ENCODE measurements around the gene ARRB1.

The ARRB1 gene

DNA sequence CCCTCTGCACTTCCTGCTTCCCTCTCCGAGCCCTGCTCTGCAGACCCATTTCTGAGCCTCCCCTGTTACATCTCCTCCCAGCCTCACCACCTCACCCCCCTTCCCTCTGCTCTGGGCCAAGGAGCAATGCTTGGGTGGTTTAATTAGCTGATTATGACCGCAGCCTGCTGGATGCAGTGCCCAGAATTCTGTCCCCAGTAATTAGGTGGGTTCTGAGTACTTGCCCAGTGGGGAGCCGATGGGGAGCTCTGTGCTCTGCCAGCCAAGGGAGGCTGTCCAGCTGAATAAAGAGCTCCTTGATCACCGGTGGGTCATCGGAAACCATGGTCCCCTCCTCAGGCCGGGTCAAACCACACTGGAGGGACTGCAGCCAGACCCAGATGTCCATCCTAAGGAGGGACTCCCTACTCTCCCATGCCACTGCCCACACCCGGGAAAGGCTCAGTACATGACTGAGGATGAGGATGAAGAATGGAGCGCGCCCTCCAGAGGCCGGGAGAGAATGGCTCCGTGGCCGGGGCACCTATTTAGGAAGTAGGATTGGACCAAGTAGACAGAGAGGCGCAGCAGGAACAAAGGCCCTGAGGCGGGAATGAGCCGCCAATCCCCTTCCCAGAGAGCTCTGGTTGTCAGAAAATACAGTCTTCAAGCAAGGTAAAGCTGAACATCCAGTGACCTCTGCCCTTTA lies 9.1 kb downstream of the ARRB1 start:
- TF ChIP-seq, protein P1, sequence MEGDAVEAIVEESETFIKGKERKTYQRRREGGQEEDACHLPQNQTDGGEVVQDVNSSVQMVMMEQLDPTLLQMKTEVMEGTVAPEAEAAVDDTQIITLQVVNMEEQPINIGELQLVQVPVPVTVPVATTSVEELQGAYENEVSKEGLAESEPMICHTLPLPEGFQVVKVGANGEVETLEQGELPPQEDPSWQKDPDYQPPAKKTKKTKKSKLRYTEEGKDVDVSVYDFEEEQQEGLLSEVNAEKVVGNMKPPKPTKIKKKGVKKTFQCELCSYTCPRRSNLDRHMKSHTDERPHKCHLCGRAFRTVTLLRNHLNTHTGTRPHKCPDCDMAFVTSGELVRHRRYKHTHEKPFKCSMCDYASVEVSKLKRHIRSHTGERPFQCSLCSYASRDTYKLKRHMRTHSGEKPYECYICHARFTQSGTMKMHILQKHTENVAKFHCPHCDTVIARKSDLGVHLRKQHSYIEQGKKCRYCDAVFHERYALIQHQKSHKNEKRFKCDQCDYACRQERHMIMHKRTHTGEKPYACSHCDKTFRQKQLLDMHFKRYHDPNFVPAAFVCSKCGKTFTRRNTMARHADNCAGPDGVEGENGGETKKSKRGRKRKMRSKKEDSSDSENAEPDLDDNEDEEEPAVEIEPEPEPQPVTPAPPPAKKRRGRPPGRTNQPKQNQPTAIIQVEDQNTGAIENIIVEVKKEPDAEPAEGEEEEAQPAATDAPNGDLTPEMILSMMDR (IDR thresholded peaks at IDR 0.05; ENCODE audit: insufficient read depth, low read length, missing control alignments) = no peak
- POLR2A ChIA-PET = no interaction called here
- DNase-seq (ENCODE audit: low read depth, low spot score) = no peak
- H3K4me3 ChIP-seq (ENCODE audit: low read depth, low read length) = no peak overlapping the region
- CTCF ChIA-PET = interaction anchor here (1.7 to 19.4 kb wide), 3 partner anchors 13 to 66 kb away, joined by 8 to 396 read pairs (median 10); no protein-coding TSS in a partner anchor

DNA sequence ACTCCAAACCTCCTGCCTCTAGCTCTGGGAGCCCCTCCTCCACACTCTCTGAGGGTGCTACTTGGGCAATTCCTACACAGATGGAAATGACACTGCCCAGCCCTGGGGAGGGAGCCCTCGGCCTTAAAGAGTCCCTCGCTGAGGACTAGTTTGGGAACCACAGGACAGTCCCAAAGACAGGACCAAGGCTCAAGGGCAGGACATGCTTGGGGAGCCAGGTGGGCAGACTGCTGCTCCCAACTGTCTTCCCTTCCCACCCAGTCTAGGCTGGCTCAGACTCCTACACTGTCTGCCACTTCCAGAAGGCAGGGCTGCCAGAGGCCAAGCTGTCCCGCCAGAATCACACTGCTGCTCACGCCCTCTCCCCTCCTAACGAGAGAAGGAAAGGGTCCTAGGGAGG lies 9.8 kb downstream of the ARRB1 start:
- TF ChIP-seq, protein P1 (IDR thresholded peaks at IDR 0.05; ENCODE audit: insufficient read depth, low read length, missing control alignments) = no peak
- ChIA-PET CTCF (interaction anchor here (1.7 to 19.4 kb wide), 5 partner anchors 8 to 67 kb away, joined by 4 to 396 read pairs (median 10); partner anchors contain the start of gene ARRB1), POLR2A (interaction anchor here (1.9 kb wide), 1 partner anchor 9 kb away, joined by 4 read pairs; no protein-coding TSS in a partner anchor)
- no peak for DNase-seq (ENCODE audit: low read depth, low spot score)
- H3K4me3 ChIP-seq (ENCODE audit: low read depth, low read length) = no peak overlapping the region

DNA sequence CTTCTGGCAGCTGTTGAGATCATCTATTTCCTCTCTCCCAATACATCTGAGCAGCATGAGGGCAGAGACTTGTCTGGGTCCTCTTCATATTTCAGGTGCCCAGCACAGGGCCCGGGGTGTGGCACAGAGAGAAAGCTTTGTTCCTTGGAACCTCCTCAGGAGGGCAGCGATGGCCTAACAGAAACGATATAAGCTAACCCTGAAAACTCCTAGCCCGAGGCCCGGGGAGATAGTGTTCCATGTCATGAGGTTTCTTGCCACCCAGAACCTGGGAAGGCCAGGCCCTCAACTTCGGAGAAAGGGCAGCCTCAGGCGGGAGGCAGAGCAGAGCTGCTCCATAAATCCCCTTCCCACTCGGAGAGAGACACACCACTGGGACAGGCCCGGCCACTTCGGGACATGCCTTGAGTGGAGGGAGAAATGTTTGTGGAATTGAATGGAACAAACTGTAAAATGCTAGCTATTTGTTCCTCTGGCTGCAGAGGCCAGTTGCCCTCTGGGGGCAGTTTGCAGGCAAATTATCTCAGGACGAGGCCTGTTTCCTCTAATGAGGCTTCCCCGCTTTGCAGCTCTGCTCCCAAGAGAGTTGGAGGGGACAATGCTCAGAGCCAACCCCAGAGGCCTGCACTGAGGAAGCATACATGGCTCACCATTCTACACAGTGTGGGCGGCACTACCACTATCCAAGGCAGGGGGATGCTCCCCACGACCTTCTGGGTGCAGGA lies 11.6 kb downstream of the ARRB1 start:
- no peak overlapping the region for H3K4me3 ChIP-seq (ENCODE audit: low read depth, low read length)
- no peak for DNase-seq (ENCODE audit: low read depth, low spot score)
- ChIA-PET CTCF (interaction anchor here (1.0 to 19.4 kb wide), 12 partner anchors 10 to 68 kb away, joined by 3 to 396 read pairs (median 6); partner anchors contain the start of gene ARRB1), POLR2A (interaction anchor here (0.8 to 1.9 kb wide), 2 partner anchors 10 to 14 kb away, joined by 3 to 4 read pairs; no protein-coding TSS in a partner anchor)
- TF ChIP-seq, protein P1 (IDR thresholded peaks at IDR 0.05; ENCODE audit: insufficient read depth, low read length, missing control alignments) = no peak

DNA sequence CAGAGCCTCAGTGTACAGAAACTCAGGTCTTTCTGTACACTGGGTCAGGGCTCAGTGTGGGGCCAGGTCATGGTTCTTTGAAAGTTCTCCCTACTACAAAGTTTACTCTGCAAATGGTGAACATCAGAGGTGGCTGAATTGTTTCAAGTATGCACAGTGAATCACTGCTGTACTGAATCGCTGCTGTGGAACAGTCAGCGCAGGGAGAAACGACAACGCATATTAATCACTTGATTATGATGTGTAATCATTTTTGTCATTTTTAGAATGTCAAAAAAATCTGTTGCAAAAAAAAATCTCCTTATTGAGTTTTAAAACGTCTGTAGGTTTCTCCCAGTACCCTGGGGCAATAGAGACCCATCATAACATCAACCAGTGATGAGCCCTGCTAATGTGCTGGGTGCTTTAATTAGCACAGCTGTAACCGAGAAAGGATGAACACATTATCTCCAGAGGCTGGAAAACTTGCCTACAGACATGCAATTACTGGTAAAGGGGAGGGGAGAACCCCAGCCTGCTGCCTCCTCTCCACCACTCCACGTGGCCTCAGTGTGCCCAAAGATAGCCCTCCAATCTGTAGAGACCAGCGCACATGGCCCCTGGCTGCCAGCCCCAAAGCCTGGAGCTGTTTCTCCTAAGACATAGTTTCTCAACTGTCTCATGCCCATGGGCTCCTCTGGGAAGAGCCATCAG lies 12.8 kb downstream of the ARRB1 start:
- ChIA-PET POLR2A (interaction anchor here (1.6 to 1.9 kb wide), 2 partner anchors 9 to 12 kb away, joined by 6 read pairs; partner anchors contain the start of gene ARRB1), CTCF (interaction anchor here (1.6 to 19.4 kb wide), 6 partner anchors 9 to 58 kb away, joined by 4 to 396 read pairs (median 19); partner anchors contain the start of gene ARRB1)
- TF ChIP-seq, protein P1 (IDR thresholded peaks at IDR 0.05; ENCODE audit: insufficient read depth, low read length, missing control alignments) = no peak
- H3K4me3 ChIP-seq (ENCODE audit: low read depth, low read length) = no peak overlapping the region
- no peak for DNase-seq (ENCODE audit: low read depth, low spot score)

DNA sequence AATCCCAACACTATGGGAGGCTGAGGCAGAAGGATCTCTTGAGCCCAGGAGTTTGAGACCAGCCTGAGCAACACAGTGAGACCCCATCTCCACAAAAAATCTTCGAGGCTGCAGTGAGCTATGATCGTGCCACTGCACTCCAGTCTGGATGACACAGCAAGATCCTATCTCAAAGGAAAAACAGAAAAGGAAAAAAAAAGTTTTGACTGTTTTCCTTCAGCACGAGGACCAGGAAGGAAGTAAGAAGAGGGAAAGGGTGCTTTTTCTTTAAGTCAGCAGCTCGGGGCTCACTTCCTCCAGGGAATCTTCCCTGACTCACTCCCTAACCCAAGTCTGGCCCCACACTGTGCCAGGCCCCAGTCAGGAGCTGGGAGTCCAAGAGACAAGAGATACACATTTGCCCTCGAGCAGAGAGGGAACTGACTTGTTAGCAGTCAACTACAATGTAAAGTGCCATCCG lies 14.2 kb downstream of the ARRB1 start:
- POLR2A ChIA-PET = interaction anchor here (1.6 to 1.9 kb wide), 2 partner anchors 11 to 14 kb away, joined by 6 read pairs; partner anchors contain the start of gene ARRB1
- no peak overlapping the region for H3K4me3 ChIP-seq (ENCODE audit: low read depth, low read length)
- no peak for DNase-seq (ENCODE audit: low read depth, low spot score)
- TF ChIP-seq, protein P1 (IDR thresholded peaks at IDR 0.05; ENCODE audit: insufficient read depth, low read length, missing control alignments) = no peak
- CTCF ChIA-PET = interaction anchor here (1.2 to 19.4 kb wide), 4 partner anchors 10 to 57 kb away, joined by 3 to 396 read pairs (median 16); no protein-coding TSS in a partner anchor
